GM23338 (cell line): Measurements from ENCODE around the gene LDLRAD2.

Experiments
- CTCF ChIP-seq, 2 experiments: fragments of 200-600 bp in 1 of 2; sonication (generic) in 1 of 2; conservative IDR thresholded peaks; 2 replicates each; pipeline versions ENCODE4 v1.5.1 to v1.6.1; 2016 to 2017; ENCODE audit warnings: antibody characterized with exemption in 2 of 2, low read depth in 2 of 2, mild to moderate bottlenecking in 2 of 2, moderate library complexity in 1 of 2
- EZH2 ChIP-seq: fragments of 200-600 bp; sonication (generic); IDR thresholded peaks from one replicate; pipeline ENCODE4 v1.8.0; 2017; ENCODE audit warnings: antibody characterized with exemption, mild to moderate bottlenecking, low read depth; ENCODE audit not compliant: unreplicated experiment
- EZH2phosphoT487 ChIP-seq: fragments of 200-600 bp; sonication (generic); IDR thresholded peaks from one replicate; pipeline ENCODE4 v1.8.1; 2018; ENCODE audit warnings: antibody characterized with exemption; ENCODE audit not compliant: unreplicated experiment
- NANOG ChIP-seq: IDR thresholded peaks from 2 replicates; pipeline ENCODE4 v1.6.1; 2016; ENCODE audit warnings: antibody characterized with exemption, borderline replicate concordance
- POLR2AphosphoS5 ChIP-seq: IDR thresholded peaks from 2 replicates; pipeline ENCODE4 v1.6.1; 2016; ENCODE audit warnings: antibody characterized with exemption, low read depth
- REST ChIP-seq: IDR thresholded peaks from one replicate; pipeline ENCODE4 v1.6.1; 2018; ENCODE audit warnings: antibody characterized with exemption; ENCODE audit not compliant: unreplicated experiment
- ZNF114 ChIP-seq: fragments of 250-450 bp; sonication (Bioruptor Pico); IDR thresholded peaks from 2 replicates; pipeline ENCODE4 v1.5.0; 2020; ENCODE audit warnings: mild to moderate bottlenecking, moderate library complexity
- ZNF331 ChIP-seq: fragments of 250-450 bp; sonication (Bioruptor Pico); IDR thresholded peaks from 2 replicates; pipeline ENCODE4 v1.5.0; 2020; ENCODE audit warnings: low read depth, mild to moderate bottlenecking, moderate library complexity

- TF ChIP-seq CTCF (conservative IDR thresholded peaks at IDR 0.05; ENCODE audit: low read depth in 2 of 2) (no peak), EZH2phosphoT487 (no peak), POLR2AphosphoS5 (no peak), REST (no peak), EZH2 (no peak), NANOG (no peak), ZNF331 (CRISPR knock-in tag) (no peak), ZNF114 (CRISPR knock-in tag) (no peak)
These were observed 57.6 kb downstream of the LDLRAD2 start for GRCh38 chr1:21869620-21870121.
